K562 (cell line): Measurements from ENCODE around the gene SETD1B. TPM values are rescaled to one million over a fixed set of nuclear protein-coding genes. Genes with fewer than 3 reads are reported as not detected.

Source experiments
- CHD1 ChIP-seq: fragments of 200-600 bp; sonication (generic); IDR thresholded peaks from one replicate; pipeline ENCODE4 v1.6.1; 2012; ENCODE audit warnings: mild to moderate bottlenecking, moderate library complexity, low read length, inconsistent platforms
- E4F1 ChIP-seq: fragments of 250-450 bp; sonication (Bioruptor Pico); IDR thresholded peaks from 2 replicates; pipeline ENCODE4 v1.5.0; 2021; ENCODE audit warnings: mild to moderate bottlenecking, borderline replicate concordance
- ETS1 ChIP-seq: conservative IDR thresholded peaks from 2 replicates; pipeline ENCODE4 v1.6.1; 2011; ENCODE audit warnings: low read depth, mild to moderate bottlenecking, low read length; ENCODE audit not compliant: control insufficient read depth
- HNRNPL ChIP-seq: fragments of 200-400 bp; formaldehyde crosslinking; IDR thresholded peaks from 2 replicates; pipeline ENCODE4 v1.6.1; 2017; ENCODE audit warnings: low read depth, mild to moderate bottlenecking, low read length
- ID3 ChIP-seq, 2 experiments: fragments of 250-450 bp in 1 of 2; fragments of 450-650 bp in 1 of 2; sonication (Bioruptor Pico) in 1 of 2; IDR thresholded peaks; 2 replicates each; pipeline versions ENCODE4 v1.6.1 to v1.8.0; 2016 to 2021; ENCODE audit warnings: mild to moderate bottlenecking in 2 of 2, moderate library complexity in 2 of 2, missing compliant biosample characterization in 1 of 2, missing genetic modification characterization in 1 of 2
- JUNB ChIP-seq: fragments of 450-650 bp; formaldehyde crosslinking; conservative IDR thresholded peaks from 2 replicates; pipeline ENCODE4 v1.4.0; 2020; ENCODE audit warnings: mild to moderate bottlenecking
- PHF21A ChIP-seq: fragments of 450-650 bp; IDR thresholded peaks from 2 replicates; pipeline ENCODE4 v1.6.1; 2017; ENCODE audit warnings: low read depth, borderline replicate concordance
- SMARCB1 ChIP-seq: IDR thresholded peaks from 2 replicates; pipeline ENCODE4 v1.6.1; 2011; ENCODE audit warnings: improper control_type of control experiment, low read depth; ENCODE audit not compliant: insufficient read length
- TAF15 ChIP-seq: fragments of 200-400 bp; formaldehyde crosslinking; IDR thresholded peaks from 2 replicates; pipeline ENCODE4 v1.6.1; 2017; ENCODE audit warnings: mild to moderate bottlenecking, low read depth, low read length, moderate library complexity
- TAF7 ChIP-seq: fragments of 450-650 bp; IDR thresholded peaks from 2 replicates; pipeline ENCODE4 v1.6.1; 2016; ENCODE audit warnings: missing genetic modification characterization, missing compliant biosample characterization
- USF1 ChIP-seq: sonication (generic); formaldehyde crosslinking; IDR thresholded peaks from 2 replicates; pipeline ENCODE4 v1.9.0; 2022; ENCODE audit warnings: mild to moderate bottlenecking, missing genetic modification reagents
- ZNF232 ChIP-seq: sonication (generic); formaldehyde crosslinking; IDR thresholded peaks from 2 replicates; pipeline ENCODE4 v1.8.0; 2022; ENCODE audit warnings: mild to moderate bottlenecking, missing genetic modification reagents
- ZNF277 ChIP-seq: fragments of 250-450 bp; sonication (Bioruptor Pico); IDR thresholded peaks from 2 replicates; pipeline ENCODE4 v1.8.0; 2022; ENCODE audit warnings: inconsistent platforms, mild to moderate bottlenecking, moderate library complexity, borderline replicate concordance
- ZNF354B ChIP-seq: fragments of 250-450 bp; sonication (Bioruptor Pico); IDR thresholded peaks from 2 replicates; pipeline ENCODE4 v1.4.0; 2020
- ZNF584 ChIP-seq: fragments of 200-800 bp; sonication (Bioruptor generic); IDR thresholded peaks from 2 replicates; pipeline ENCODE4 v1.6.1; 2016; ENCODE audit warnings: low read depth, mild to moderate bottlenecking, missing genetic modification characterization, missing compliant biosample characterization
- polyA plus RNA-seq, 8 experiments: library from polyadenylated mRNA; depleted of rRNA in 4 of 8; stranded (reverse) in 5 of 8; unstranded in 3 of 8; fragments of >200 nt; fragmentation: Nextera tagmentation in 2 of 8; fragmentation: Illumina TruSeq in 1 of 8; extraction: Ambion mirVana in 2 of 8; extraction: Trizol in 1 of 8; gene quantifications; 2 replicates each; pipeline versions ENCODE4 v1.2.1 to v1.2.3, GENCODE V29; 2011 to 2014; ENCODE audit warnings: inconsistent platforms in 1 of 8, missing spikeins in 1 of 8
- total RNA-seq, 7 experiments: library from RNA; depleted of rRNA in 6 of 7; stranded (reverse); fragments of >200 nt in 6 of 7; fragmentation: Illumina TruSeq in 2 of 7; extraction: Trizol in 2 of 7; gene quantifications; 2 replicates each; pipeline versions ENCODE4 v1.2.1 to v1.2.3, GENCODE V29; 2011 to 2021; ENCODE audit warnings: low replicate concordance in 1 of 7
- TF ChIP-seq, protein P1 (sequence below): fragments of 450-650 bp; formaldehyde crosslinking; IDR thresholded peaks from 2 replicates; pipeline ENCODE4 v1.4.0; 2022; ENCODE audit warnings: missing genetic modification characterization
- TF ChIP-seq, protein P2 (sequence below): fragments of 250-450 bp; sonication (Bioruptor Pico); IDR thresholded peaks from 2 replicates; pipeline ENCODE4 v1.4.0; 2020; ENCODE audit warnings: borderline replicate concordance

SETD1B gene
- total and polyA plus RNA-seq, 9 of the 15 experiments (the other 6 are each of a cell fraction or from before 2014, with no cell fraction given) = 0.48 to 26.6 (median 2.3) TPM

DNA sequence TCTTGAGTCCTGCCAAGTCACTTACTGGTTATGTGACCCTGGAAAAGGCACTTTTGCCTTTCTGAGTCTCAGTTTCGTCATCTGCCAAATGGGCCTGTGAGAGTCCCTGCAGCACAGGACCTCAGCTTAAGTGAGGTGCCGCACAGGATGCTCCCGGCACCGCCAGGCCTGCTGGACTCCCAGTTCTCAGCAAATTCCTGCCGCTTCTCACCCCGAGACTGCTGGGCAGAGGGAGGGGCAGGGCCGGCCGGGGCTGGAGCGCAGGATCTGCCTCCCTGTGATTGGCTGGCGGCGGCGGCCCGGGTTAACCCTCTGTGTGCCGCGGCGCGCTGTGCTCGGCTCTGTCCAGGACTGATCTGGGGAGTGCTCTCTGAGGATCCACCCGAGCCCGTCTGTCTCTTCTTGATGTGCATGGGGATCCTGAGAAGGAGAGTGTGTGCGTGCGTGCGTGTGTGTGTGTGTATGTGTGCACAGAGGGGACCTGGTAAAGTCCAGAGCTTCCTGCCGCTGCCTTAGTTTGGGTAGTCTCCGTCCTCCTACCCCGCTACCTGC lies 8.6 kb downstream of the SETD1B start (continued):
- TF ChIP-seq ZNF232 (CRISPR knock-in tag) = no peak
- no peak for TF ChIP-seq SMARCB1
- no peak for TF ChIP-seq ZNF584
- no peak for TF ChIP-seq PHF21A
- TF ChIP-seq ETS1 = no peak
- TF ChIP-seq JUNB (CRISPR knock-in tag) = no peak
- TF ChIP-seq, protein P1, sequence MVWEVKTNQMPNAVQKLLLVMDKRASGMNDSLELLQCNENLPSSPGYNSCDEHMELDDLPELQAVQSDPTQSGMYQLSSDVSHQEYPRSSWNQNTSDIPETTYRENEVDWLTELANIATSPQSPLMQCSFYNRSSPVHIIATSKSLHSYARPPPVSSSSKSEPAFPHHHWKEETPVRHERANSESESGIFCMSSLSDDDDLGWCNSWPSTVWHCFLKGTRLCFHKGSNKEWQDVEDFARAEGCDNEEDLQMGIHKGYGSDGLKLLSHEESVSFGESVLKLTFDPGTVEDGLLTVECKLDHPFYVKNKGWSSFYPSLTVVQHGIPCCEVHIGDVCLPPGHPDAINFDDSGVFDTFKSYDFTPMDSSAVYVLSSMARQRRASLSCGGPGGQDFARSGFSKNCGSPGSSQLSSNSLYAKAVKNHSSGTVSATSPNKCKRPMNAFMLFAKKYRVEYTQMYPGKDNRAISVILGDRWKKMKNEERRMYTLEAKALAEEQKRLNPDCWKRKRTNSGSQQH = no peak
- no peak for TF ChIP-seq CHD1
- TF ChIP-seq, protein P2, sequence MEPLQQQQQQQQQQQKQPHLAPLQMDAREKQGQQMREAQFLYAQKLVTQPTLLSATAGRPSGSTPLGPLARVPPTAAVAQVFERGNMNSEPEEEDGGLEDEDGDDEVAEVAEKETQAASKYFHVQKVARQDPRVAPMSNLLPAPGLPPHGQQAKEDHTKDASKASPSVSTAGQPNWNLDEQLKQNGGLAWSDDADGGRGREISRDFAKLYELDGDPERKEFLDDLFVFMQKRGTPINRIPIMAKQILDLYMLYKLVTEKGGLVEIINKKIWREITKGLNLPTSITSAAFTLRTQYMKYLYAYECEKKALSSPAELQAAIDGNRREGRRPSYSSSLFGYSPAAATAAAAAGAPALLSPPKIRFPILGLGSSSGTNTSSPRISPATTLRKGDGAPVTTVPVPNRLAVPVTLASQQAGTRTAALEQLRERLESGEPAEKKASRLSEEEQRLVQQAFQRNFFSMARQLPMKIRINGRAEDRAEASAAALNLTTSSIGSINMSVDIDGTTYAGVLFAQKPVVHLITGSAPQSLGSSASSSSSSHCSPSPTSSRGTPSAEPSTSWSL (CRISPR knock-in tag) = no peak
- TF ChIP-seq TAF15 = no peak
- TF ChIP-seq E4F1 = no peak
- no peak for TF ChIP-seq TAF7 (tag)
- TF ChIP-seq USF1 = no peak
- TF ChIP-seq ZNF277 (CRISPR knock-in tag) = no peak
- no peak for TF ChIP-seq HNRNPL
- no peak for TF ChIP-seq ID3 (CRISPR knock-in tag; IDR thresholded peaks at IDR 0.05)
- no peak for TF ChIP-seq ID3 (tag; IDR thresholded peaks at IDR 0.05)
- TF ChIP-seq ZNF354B (CRISPR knock-in tag) = no peak
